Fibroblast of lung (primary cell): ENCODE measurements around the gene SLC8A2.

Source experiments
- CTCF ChIP-seq, 2 donors: IDR thresholded peaks in 1 of 2; conservative IDR thresholded peaks in 1 of 2; 1 replicate in 1 of 2; 2 replicates in 1 of 2; pipeline ENCODE4 v1.5.1; 2011 to 2012; ENCODE audit warnings: low read length in 2 of 2, control low read depth in 1 of 2, inconsistent platforms in 1 of 2, low read depth in 1 of 2, mild to moderate bottlenecking in 1 of 2
- EZH2 ChIP-seq: IDR thresholded peaks from 2 replicates; pipeline ENCODE4 v1.5.1; 2012; ENCODE audit warnings: low read length, control low read depth, mild to moderate bottlenecking; ENCODE audit errors: missing control alignments

DNA sequence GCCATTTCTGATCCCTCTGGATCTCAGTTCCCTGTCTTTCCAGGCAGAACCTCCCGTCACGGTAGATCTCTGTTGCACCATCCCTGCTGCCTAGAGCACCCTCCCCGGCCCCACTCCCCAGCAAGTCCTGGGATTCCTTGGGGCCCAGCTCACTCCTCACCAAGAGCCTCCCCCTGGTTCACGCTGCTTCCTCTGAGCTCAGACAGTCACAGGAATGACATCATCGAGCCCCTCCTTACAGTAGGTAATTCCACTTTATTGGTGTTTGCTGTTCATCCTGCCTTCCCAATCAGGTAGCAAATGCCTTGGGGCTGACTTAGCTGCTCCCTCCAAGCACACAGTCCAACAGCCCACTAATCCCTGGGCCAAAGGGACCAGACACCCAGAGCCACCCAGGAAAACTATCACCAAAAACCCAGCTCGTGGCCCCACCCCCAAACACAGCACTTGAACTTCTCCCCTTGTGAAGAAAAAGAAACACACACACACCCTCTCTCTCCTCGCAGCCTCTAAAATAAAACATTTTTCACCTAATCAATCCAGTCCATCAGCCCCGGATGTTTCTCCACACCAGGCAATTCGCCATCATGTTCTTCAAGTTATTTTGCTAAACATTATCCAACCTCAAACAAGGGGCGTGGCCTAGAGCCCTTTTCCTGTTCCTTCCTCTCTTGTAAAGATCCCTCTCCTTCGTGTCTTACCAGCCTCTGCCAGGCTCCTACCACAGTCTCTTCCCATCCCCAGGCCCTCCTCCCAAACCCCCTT lies 40.7 kb upstream of the SLC8A2 start:
- no peak for TF ChIP-seq CTCF (conservative IDR thresholded peaks at IDR 0.05 in 1 of 2, IDR thresholded peaks at IDR 0.05 in 1 of 2; ENCODE audit: low read depth in 1 of 2, low read length in 2 of 2)
- TF ChIP-seq EZH2 = no peak
